Activated T-cell treated with anti-CD3 and anti-CD28 coated beads, Interleukin-2, amount 50 U/mL, for 72 hours (primary cell): Measurements from ENCODE around the gene MLEC. TPM values are rescaled to one million over a fixed set of nuclear protein-coding genes. Genes with fewer than 3 reads are reported as not detected.
"Not testable (repeated sequence)": the region's sequence is repeated elsewhere in the genome, so short reads cannot be mapped to it uniquely, and the experiment has no call there.

Experiments
- ATAC-seq, 2 donors: fragments of 150-1000 bp; cut with Tn5 transposase; replicated peaks in 1 of 2; 2 replicates each; pipeline ENCODE4 v1.10.0; 2021; ENCODE audit warnings: moderate library complexity in 2 of 2, mild to moderate bottlenecking in 1 of 2
- DNase-seq, 2 donors: peaks; one replicate each; pipeline ENCODE4 v3.0.0; 2021 to 2022; ENCODE audit warnings: mixed read lengths in 1 of 2
- H3K27ac Mint-ChIP-seq: one replicate; pipeline ENCODE4 v1.8.0; 2022; ENCODE audit warnings: mild to moderate bottlenecking, moderate library complexity, mixed read lengths
- H3K27me3 Mint-ChIP-seq: one replicate; pipeline ENCODE4 v1.8.0; 2022; ENCODE audit warnings: low read depth, mixed read lengths
- H3K36me3 Mint-ChIP-seq, 2 donors: one replicate each; pipeline ENCODE4 v1.8.0; 2022; ENCODE audit warnings: mixed read lengths in 2 of 2, mild to moderate bottlenecking in 1 of 2; ENCODE audit not compliant: insufficient read depth in 2 of 2
- H3K4me1 Mint-ChIP-seq: one replicate; pipeline ENCODE4 v1.8.0; 2022; ENCODE audit warnings: low read depth, mixed read lengths
- H3K4me3 Mint-ChIP-seq, 2 donors: one replicate each; pipeline ENCODE4 v1.8.0; 2022; ENCODE audit warnings: mild to moderate bottlenecking in 2 of 2, mixed read lengths in 2 of 2, moderate library complexity in 2 of 2
- H3K9me3 Mint-ChIP-seq, 2 donors: one replicate each; pipeline ENCODE4 v1.8.0; 2022; ENCODE audit warnings: mixed read lengths in 2 of 2
- total RNA-seq, 2 donors: library from RNA; stranded (reverse); gene quantifications; one replicate each; pipeline ENCODE4 v1.2.3, GENCODE V29; 2022

Gene MLEC
- total RNA-seq, 2 donors from 2014 or later = 75.7 to 88.9 TPM

DNA sequence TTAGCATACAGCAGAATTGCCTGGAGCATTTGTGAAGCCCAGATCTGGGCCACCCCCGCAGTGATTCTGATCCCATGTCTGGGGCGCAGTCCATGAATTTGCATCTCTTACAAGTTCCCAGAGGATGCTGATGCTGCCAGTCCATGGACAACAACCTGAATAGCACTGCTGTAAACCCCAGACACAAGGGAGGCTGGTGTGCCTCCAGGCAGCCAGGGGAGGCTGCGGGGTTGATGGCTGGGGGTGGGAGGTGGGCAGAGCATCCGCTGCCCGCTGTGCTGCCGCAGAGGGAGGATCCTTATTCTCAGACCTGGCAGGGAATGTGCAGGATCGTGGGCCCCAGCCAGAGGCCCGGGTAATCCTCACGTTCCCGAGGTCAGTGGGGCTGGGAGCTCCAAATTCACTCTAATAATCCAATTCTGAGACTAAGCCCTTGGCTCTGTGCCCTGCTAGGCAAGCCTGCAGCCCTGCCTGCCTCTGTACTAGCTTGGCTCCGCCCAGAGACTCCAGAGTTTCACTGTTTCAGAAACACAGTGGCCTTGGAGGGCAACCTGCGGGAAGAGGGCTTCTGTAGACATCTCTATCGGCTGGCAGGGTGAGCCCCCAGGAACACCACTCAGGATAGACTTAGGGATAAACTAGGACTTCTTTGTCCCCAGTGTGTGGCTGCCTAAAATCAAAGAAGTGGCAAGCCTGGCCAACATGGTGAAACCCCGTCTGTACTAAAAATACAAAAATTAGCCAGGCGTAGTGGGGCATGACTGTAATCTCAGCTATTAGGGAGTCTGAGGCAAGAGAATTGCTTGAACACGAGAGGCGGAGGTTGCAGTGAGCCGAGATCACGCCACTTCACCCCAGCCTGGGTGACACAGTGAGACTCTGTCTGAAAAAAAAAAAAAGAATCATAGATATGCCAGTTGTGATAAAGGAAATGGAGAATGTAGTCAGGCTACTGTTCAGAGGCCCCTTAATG, 17.8 kb upstream of the MLEC start:
- H3K36me3 Mint-ChIP-seq = no peaks in the 10 kb centered on the region
- no peak for ATAC-seq
- no peaks in the 10 kb centered on the region for H3K9me3 Mint-ChIP-seq
- no peaks in the 10 kb centered on the region for H3K4me1 Mint-ChIP-seq
- DNase-seq = no peak
- no peak overlapping the region for H3K27ac Mint-ChIP-seq
- H3K4me3 Mint-ChIP-seq = no peak overlapping the region
- H3K27me3 Mint-ChIP-seq = no peaks in the 10 kb centered on the region

GRCh38 chr12:120670237-120670636, 16.7 kb upstream of the MLEC start:
- H3K36me3 Mint-ChIP-seq, H3K27ac Mint-ChIP-seq, ATAC-seq, H3K4me3 Mint-ChIP-seq, H3K9me3 Mint-ChIP-seq, DNase-seq, H3K27me3 Mint-ChIP-seq, H3K4me1 Mint-ChIP-seq: not testable (repeated sequence)

- Mint-ChIP-seq H3K4me1 (no peaks in the 10 kb centered on the region), H3K9me3 (no peaks in the 10 kb centered on the region), H3K27ac (no peak overlapping the region), H3K36me3 (no peaks in the 10 kb centered on the region), H3K4me3 (no peak overlapping the region), H3K27me3 (peaks cover 7% of the 10 kb centered on the region)
- ATAC-seq = no peak
- no peak for DNase-seq
Measured at GRCh38 chr12:120670667-120671066, 16.3 kb upstream of the MLEC start.

GRCh38 chr12:120674097-120674636, 12.8 kb upstream of the MLEC start:
- no peaks in the 10 kb centered on the region for H3K9me3 Mint-ChIP-seq
- H3K4me1 Mint-ChIP-seq = peaks cover 13% of the 10 kb centered on the region
- H3K36me3 Mint-ChIP-seq = no peaks in the 10 kb centered on the region
- DNase-seq = no peak
- H3K27me3 Mint-ChIP-seq = peaks cover 7% of the 10 kb centered on the region
- H3K4me3 Mint-ChIP-seq = no peak overlapping the region
- ATAC-seq = no peak
- H3K27ac Mint-ChIP-seq = no peak overlapping the region

DNA sequence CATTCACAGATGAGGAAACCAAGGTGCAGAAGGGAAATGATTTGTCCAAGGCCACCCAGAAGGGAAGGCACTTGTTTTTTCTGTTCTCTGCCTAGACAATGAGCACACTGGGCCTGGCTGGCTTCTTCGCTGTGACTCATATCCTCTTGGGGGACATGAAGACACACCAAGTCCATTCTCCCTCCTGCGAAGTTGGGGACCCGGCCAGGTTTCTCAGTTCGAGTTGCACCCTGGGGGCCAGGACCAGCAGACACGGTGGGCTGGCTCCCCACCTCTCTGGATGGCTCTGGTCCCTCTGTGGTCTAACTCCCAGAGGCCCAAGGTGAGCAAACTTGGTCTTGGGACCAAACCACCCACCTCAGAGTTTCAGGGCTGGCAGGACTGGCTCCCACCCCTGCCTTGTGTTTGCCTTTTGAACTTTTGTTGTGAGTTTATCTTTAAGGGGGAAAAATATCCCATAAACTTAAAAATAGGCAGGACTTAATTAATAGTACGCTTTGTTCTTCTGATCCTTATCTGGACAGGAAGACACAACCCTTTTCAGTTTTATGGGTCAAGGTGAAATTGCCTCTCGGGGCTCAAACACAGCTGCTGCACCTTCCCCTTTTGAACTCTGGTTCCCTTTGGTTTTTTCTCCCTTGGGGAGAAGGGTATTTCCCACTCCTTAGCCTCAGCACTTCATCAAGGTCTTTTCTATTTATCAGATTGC, 9.0 kb upstream of the MLEC start:
- DNase-seq = peak; percentile 24 to 33
- no peak overlapping the region for H3K27ac Mint-ChIP-seq
- H3K4me3 Mint-ChIP-seq = peak overlapping the region; percentile 16 to 47
- H3K4me1 Mint-ChIP-seq = peaks cover 13% of the 10 kb centered on the region
- peak; percentile 82 to 90 for ATAC-seq
- peaks cover 7% of the 10 kb centered on the region for H3K27me3 Mint-ChIP-seq
- no peaks in the 10 kb centered on the region for H3K36me3 Mint-ChIP-seq
- H3K9me3 Mint-ChIP-seq = no peaks in the 10 kb centered on the region

GRCh38 chr12:120678572-120678971, 8.4 kb upstream of the MLEC start:
- H3K4me3 Mint-ChIP-seq = no peak overlapping the region
- DNase-seq (no peak), ATAC-seq (peak in 1 of 2 donors; percentile 39)
- no peaks in the 10 kb centered on the region for H3K36me3 Mint-ChIP-seq
- H3K27me3 Mint-ChIP-seq = peaks cover 7% of the 10 kb centered on the region
- H3K4me1 Mint-ChIP-seq = peaks cover 13% of the 10 kb centered on the region
- H3K27ac Mint-ChIP-seq = no peak overlapping the region
- no peaks in the 10 kb centered on the region for H3K9me3 Mint-ChIP-seq

DNA sequence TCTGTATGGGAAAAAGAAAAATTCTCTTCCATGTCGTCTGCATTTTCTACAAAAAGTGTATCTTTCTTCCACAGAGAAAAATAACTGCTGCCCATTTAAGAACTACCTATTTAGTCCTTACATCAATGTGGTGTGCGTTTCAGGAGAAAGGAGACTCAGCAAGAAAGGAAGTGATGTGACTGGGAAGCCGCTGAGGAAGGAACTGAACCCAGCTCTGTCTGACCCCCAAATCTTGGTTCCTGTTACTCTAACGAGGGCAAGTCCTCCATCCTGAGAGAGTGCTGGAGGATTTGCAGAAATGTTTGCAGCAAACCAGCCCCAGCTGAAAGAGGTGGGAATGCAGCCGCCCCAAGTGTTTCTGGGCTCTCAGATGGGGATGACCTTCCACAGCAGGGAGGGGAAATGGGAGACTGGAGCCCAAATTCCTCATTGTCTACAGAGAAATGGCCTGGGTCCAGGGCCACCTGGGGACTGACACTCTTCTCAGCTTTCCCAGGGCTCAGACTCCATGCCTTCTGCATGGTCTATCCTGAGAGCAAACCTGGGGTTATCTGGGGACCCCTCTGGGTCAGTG, 6.7 kb upstream of the MLEC start:
- DNase-seq (no peak), ATAC-seq (no peak)
- H3K9me3 Mint-ChIP-seq = no peaks in the 10 kb centered on the region
- H3K36me3 Mint-ChIP-seq = no peaks in the 10 kb centered on the region
- peaks cover 26% of the 10 kb centered on the region for H3K4me1 Mint-ChIP-seq
- H3K4me3 Mint-ChIP-seq = no peak overlapping the region
- no peak overlapping the region for H3K27ac Mint-ChIP-seq
- peaks cover 4% of the 10 kb centered on the region for H3K27me3 Mint-ChIP-seq

DNA sequence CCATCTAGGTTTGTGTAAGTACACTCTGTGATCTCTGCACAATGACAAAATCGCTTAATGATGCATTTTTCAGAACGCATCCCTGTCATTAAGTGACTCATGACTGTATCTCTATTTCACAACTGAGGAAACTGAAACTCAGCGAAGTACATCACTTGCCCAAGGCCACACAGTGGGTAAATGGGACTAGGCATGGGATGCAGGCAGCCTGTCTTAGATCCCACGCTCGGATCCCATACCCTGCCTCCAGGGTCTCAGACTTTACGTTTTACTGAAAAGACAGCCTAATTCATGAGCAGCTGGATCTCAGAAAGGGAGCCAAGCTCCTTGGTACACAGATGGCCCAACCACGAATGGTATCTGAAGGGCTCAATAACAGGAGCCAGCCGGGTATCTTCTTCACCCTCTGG, 2.4 kb upstream of the MLEC start:
- Mint-ChIP-seq H3K27ac (no peak overlapping the region), H3K4me1 (peaks cover 35% of the 10 kb centered on the region), H3K36me3 (peaks cover 0 to 2% of the 10 kb centered on the region in 2 donors), H3K4me3 (peak overlapping the region; percentile 53 to 89), H3K27me3 (no peaks in the 10 kb centered on the region), H3K9me3 (no peaks in the 10 kb centered on the region)
- ATAC-seq (peak in 1 of 2 donors; percentile 6), DNase-seq (peak; percentile 25 to 26)

DNA sequence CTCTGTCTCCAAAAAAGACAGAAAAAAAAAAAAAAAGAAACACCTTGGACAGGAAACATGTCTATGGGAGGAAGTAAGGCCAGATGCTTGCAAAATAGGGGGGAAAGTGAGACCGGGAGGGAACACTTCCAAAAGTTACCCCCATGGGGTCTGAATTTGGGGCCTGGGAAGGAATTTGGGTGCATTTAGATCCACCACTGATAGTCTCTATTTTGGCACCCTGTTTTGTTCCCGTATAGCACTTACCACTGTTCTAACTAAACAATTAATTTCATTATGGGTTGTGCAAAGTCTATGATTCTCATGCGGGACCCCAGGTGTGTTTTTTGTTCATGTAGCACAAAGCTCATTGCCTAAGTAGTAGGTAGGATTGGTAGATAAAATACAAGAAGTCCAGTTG, 1.4 kb upstream of the MLEC start:
- peaks cover 42% of the 10 kb centered on the region for H3K4me1 Mint-ChIP-seq
- H3K27me3 Mint-ChIP-seq = no peaks in the 10 kb centered on the region
- peak overlapping the region; percentile 89 to 90 for H3K4me3 Mint-ChIP-seq

DNA sequence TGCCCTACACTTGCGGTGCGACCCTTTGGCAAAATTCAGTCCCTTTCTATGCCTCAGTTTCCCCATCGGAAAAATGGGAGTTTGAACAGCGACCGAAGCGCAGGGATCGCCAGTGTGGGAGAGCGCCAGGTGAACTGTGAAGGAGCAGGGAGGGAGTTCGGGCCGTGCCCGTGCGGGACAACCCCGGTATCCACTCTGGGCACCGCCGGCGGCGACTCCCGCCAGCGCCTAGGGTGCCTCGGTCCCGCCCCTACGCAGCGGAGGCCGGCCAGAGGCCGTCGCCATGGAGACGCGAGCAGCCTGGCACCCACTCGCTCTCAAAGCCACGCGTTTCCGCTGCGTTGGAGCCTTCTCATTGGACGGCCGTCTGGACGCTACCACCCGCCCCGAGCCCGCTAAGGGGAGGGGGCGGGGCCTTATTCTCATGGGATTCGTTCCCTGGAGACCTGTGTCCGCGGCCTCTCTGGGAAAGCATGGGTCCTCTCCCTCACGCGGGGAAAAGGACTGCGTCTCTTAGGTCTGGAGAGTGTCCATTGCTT, 729 bp upstream of the MLEC start:
- Mint-ChIP-seq H3K4me3 (peak overlapping the region; percentile 89 to 90), H3K27ac (peak overlapping the region; percentile 65), H3K36me3 (peaks cover 0 to 2% of the 10 kb centered on the region in 2 donors), H3K9me3 (no peaks in the 10 kb centered on the region), H3K4me1 (peaks cover 49% of the 10 kb centered on the region), H3K27me3 (no peaks in the 10 kb centered on the region)
- DNase-seq (peak; percentile 98 to 99), ATAC-seq (peak; percentile 81 to 82)

More for the DNA sequence above, 1.4 kb upstream of the MLEC start:
- Mint-ChIP-seq H3K9me3 (no peaks in the 10 kb centered on the region), H3K36me3 (peaks cover 0 to 2% of the 10 kb centered on the region in 2 donors), H3K27ac (peak overlapping the region; percentile 68)
- ATAC-seq (no peak), DNase-seq (no peak)

DNA sequence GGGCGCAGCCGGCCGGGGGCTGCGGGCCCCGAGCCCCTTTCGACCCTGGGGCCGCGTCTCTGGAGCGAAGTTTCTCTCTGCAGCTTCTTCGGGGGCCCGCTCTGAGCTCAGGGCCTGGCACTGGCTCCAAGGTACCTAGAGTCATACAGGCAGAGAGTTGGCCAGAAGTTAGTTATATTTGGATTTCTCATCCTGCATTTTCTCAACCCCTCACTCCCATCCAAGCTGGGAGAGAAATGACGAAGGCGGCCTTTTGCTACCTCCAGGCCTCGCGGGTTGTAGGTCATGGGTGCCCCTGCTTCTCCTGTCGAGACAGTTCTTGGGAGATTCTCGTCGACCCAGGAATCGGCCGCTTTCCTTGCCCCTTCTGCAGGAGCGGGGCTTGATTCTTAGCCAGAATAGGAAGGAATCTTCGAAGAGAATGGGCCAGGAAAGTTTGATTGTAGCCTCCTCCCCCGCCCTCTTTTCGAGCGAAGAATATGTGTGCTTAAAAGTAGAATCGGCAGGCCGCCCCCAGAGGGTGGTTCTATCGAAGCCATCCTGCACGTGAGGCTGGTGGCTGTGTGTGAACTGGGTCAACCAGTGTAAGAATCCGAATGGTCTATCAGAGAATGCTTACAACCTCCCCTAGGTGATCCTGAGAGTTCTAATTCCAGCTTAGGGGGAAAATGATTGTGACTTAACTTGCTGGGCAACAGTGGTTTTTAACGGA, 785 bp downstream of the MLEC start:
- H3K27ac Mint-ChIP-seq = peak overlapping the region; percentile 24
- ATAC-seq (no peak), DNase-seq (peak; percentile 35 to 52)
- no peaks in the 10 kb centered on the region for H3K27me3 Mint-ChIP-seq
- peaks cover 64% of the 10 kb centered on the region for H3K4me1 Mint-ChIP-seq
- H3K9me3 Mint-ChIP-seq = no peaks in the 10 kb centered on the region
- peak overlapping the region; percentile 88 to 100 for H3K4me3 Mint-ChIP-seq
- H3K36me3 Mint-ChIP-seq = peaks cover 0 to 4% of the 10 kb centered on the region in 2 donors

DNA sequence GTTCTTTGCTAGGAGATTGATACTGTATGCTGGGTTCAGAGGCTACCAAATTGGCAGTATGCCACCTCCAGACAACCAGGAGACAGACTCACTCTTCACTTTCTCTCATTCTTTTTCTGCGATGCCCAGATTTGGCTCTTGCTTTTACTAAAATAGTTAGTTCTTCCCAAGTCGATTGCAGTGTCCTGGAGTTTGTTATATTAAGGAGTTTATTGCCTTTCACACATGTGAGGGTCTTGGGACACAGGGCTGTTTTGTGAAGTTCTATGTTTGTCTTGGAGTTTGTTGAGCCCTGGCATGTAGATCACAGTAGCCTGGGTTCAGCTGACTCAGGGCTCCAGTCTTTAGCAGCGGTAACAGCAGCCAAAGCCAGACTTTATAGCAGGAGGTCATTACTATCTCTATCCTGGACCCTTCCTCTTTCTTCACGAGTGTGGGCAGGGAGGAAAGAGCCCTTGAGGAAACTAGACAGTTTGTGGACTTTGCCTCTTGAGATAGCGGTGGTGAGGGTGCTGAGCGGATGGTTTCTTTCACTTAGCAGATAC, 1.6 kb downstream of the MLEC start:
- Mint-ChIP-seq H3K4me3 (peak overlapping the region; percentile 88 to 100), H3K4me1 (peaks cover 65% of the 10 kb centered on the region), H3K27me3 (no peaks in the 10 kb centered on the region), H3K9me3 (no peaks in the 10 kb centered on the region), H3K36me3 (peaks cover 0 to 6% of the 10 kb centered on the region in 2 donors), H3K27ac (peak overlapping the region; percentile 74)
- DNase-seq = no peak
- no peak for ATAC-seq
